B cell (primary cell): ENCODE results near the gene DENND10. TPM values are rescaled to one million over a fixed set of nuclear protein-coding genes. Genes with fewer than 3 reads are reported as not detected.

ENCODE experiments used
- ATAC-seq: fragments of 200-7000 bp; cut with Tn5 transposase; one replicate; pipeline ENCODE4 v1.10.0; 2021; ENCODE audit warnings: low read depth, mild to moderate bottlenecking, moderate number of reproducible peaks, moderate library complexity
- CTCF ChIA-PET: fragments of 350-600 bp; sonication (Branson Sonifier 250); formaldehyde crosslinking; loops from one replicate; lab custom pipeline; 2021; ENCODE audit warnings: antibody characterized with exemption, inconsistent platforms; lab: Charles Lee
- POLR2A ChIA-PET: fragments of 350-600 bp; sonication (Branson Sonifier 250); formaldehyde crosslinking; loops from one replicate; lab custom pipeline; 2021; ENCODE audit warnings: antibody characterized with exemption; lab: Charles Lee
- DNase-seq: peaks from one replicate; pipeline ENCODE4 v3.0.0; 2013
- H2AFZ ChIP-seq: 2 replicates; pipeline ENCODE4 v1.6.1; 2012; ENCODE audit warnings: mild to moderate bottlenecking, low read depth, low read length; ENCODE audit not compliant: insufficient read depth, poor library complexity, severe bottlenecking
- H3K27ac ChIP-seq, 2 donors: 1 replicate in 1 of 2; 2 replicates in 1 of 2; pipeline ENCODE4 v1.5.1; 2012 to 2013; ENCODE audit warnings: low read length in 2 of 2, mild to moderate bottlenecking in 2 of 2, moderate library complexity in 1 of 2
- H3K27me3 ChIP-seq, 4 experiments: fragments of 200-600 bp in 1 of 4; sonication (generic) in 1 of 4; replicated peaks in 1 of 4; 1 replicate in 2 of 4; 2 replicates in 2 of 4; pipeline versions ENCODE4 v1.6.1 to v1.7.0; 2013 to 2016; ENCODE audit warnings: low read length in 3 of 4, mild to moderate bottlenecking in 2 of 4, mixed read lengths in 1 of 4, moderate library complexity in 1 of 4; ENCODE audit not compliant: insufficient read depth in 4 of 4, control insufficient read depth in 3 of 4; ENCODE audit errors: control extremely low read depth in 1 of 4
- H3K36me3 ChIP-seq, 2 experiments: replicated peaks in 1 of 2; 1 replicate in 1 of 2; 2 replicates in 1 of 2; pipeline versions ENCODE4 v1.6.1 to v1.7.1; 2013; ENCODE audit warnings: low read length in 1 of 2; ENCODE audit not compliant: insufficient read depth in 2 of 2, control insufficient read depth in 1 of 2; ENCODE audit errors: control extremely low read depth in 1 of 2, extremely low read depth in 1 of 2
- H3K4me1 ChIP-seq, 2 donors: fragments of 200-600 bp in 1 of 2; sonication (generic) in 1 of 2; 1 replicate in 1 of 2; 2 replicates in 1 of 2; pipeline versions ENCODE4 v1.5.1 to v1.6.1; 2013 to 2017; ENCODE audit warnings: low read length in 2 of 2; ENCODE audit not compliant: control insufficient read depth in 2 of 2, insufficient read depth in 2 of 2
- H3K4me2 ChIP-seq: replicated peaks from 2 replicates; pipeline ENCODE3; 2012; ENCODE audit warnings: mild to moderate bottlenecking, low read depth, low read length; ENCODE audit not compliant: poor library complexity, severe bottlenecking
- H3K4me3 ChIP-seq, 5 experiments: fragments of 200-600 bp in 1 of 5; sonication (generic) in 1 of 5; 1 replicate in 3 of 5; 2 replicates in 2 of 5; pipeline versions ENCODE4 v1.5.1 to v1.7.0; 2011 to 2016; ENCODE audit warnings: low read length in 4 of 5, mild to moderate bottlenecking in 4 of 5, low read depth in 2 of 5, control low read depth in 1 of 5, moderate library complexity in 1 of 5; ENCODE audit not compliant: insufficient read depth in 1 of 5; ENCODE audit errors: control extremely low read depth in 1 of 5, extremely low read depth in 1 of 5
- H3K79me2 ChIP-seq: fragments of 200-600 bp; sonication (generic); one replicate; pipeline ENCODE4 v1.6.0; 2016; ENCODE audit warnings: low read length; ENCODE audit not compliant: control insufficient read depth, insufficient read depth
- H3K9ac ChIP-seq: fragments of 200-600 bp; sonication (generic); 2 replicates; pipeline ENCODE4 v1.6.1; 2017; ENCODE audit warnings: mild to moderate bottlenecking, low read length, moderate library complexity
- H3K9me3 ChIP-seq, 3 donors: one replicate each; pipeline versions ENCODE4 v1.6.1 to v1.7.1; 2013; ENCODE audit warnings: low read length in 2 of 3; ENCODE audit not compliant: control insufficient read depth in 2 of 3, insufficient read depth in 1 of 3; ENCODE audit errors: control extremely low read depth in 1 of 3
- H4K20me1 ChIP-seq: 2 replicates; pipeline ENCODE4 v1.6.0; 2012; ENCODE audit warnings: mild to moderate bottlenecking, low read length; ENCODE audit not compliant: insufficient read depth, control insufficient read depth, poor library complexity, severe bottlenecking
- H3K27ac Mint-ChIP-seq: one replicate; pipeline ENCODE4 v1.8.0; 2021; ENCODE audit warnings: mixed read lengths
- H3K27me3 Mint-ChIP-seq: one replicate; pipeline ENCODE4 v1.8.0; 2021; ENCODE audit warnings: mixed read lengths
- H3K4me1 Mint-ChIP-seq: one replicate; pipeline ENCODE4 v1.8.0; 2021; ENCODE audit warnings: mixed read lengths
- H3K4me3 Mint-ChIP-seq: one replicate; pipeline ENCODE4 v1.8.0; 2021; ENCODE audit warnings: mixed read lengths
- H3K9me3 Mint-ChIP-seq: one replicate; pipeline ENCODE4 v1.8.0; 2022; ENCODE audit warnings: mixed read lengths; ENCODE audit not compliant: insufficient read depth
- EZH2 ChIP-seq: IDR thresholded peaks from 2 replicates; pipeline ENCODE4 v1.6.1; 2012; ENCODE audit warnings: borderline replicate concordance, low read depth, mild to moderate bottlenecking, moderate library complexity, low read length; ENCODE audit not compliant: insufficient read depth, poor library complexity, severe bottlenecking
- WGBS: methylation state at CpG from one replicate; pipeline ENCODE4 v1.1.5; 2013; ENCODE audit warnings: missing lambda C conversion rate; ENCODE audit not compliant: insufficient coverage; 5-methylcytosine and 5-hydroxymethylcytosine counted together
- intact Hi-C: fragments of 100-400 bp; cut with micrococcal nuclease; formaldehyde crosslinking; loops from one replicate; pipeline ENCODE4 v1.10.0; 2022
- polyA plus RNA-seq: library from polyadenylated mRNA; depleted of rRNA; stranded (reverse); fragments of >200 nt; gene quantifications from 2 replicates; pipeline ENCODE4 v1.2.3, GENCODE V29; 2012
- total RNA-seq, 2 donors: library from RNA; stranded (reverse); fragments of 120-200 nt in 1 of 2; gene quantifications; 1 replicate in 1 of 2; 2 replicates in 1 of 2; pipeline versions ENCODE4 v1.2.3 to v1.2.4, GENCODE V29; 2013 to 2022
- TF ChIP-seq, protein P1 (sequence below): fragments of 200-600 bp; IDR thresholded peaks from one replicate; pipeline ENCODE4 v1.8.0; 2022; ENCODE audit warnings: antibody characterized with exemption, mild to moderate bottlenecking

Gene DENND10
- total and polyA plus RNA-seq, 2 donors (not counting 1 experiment from before 2014, with no cell fraction given) = 16.6 to 24.4 TPM

DNA sequence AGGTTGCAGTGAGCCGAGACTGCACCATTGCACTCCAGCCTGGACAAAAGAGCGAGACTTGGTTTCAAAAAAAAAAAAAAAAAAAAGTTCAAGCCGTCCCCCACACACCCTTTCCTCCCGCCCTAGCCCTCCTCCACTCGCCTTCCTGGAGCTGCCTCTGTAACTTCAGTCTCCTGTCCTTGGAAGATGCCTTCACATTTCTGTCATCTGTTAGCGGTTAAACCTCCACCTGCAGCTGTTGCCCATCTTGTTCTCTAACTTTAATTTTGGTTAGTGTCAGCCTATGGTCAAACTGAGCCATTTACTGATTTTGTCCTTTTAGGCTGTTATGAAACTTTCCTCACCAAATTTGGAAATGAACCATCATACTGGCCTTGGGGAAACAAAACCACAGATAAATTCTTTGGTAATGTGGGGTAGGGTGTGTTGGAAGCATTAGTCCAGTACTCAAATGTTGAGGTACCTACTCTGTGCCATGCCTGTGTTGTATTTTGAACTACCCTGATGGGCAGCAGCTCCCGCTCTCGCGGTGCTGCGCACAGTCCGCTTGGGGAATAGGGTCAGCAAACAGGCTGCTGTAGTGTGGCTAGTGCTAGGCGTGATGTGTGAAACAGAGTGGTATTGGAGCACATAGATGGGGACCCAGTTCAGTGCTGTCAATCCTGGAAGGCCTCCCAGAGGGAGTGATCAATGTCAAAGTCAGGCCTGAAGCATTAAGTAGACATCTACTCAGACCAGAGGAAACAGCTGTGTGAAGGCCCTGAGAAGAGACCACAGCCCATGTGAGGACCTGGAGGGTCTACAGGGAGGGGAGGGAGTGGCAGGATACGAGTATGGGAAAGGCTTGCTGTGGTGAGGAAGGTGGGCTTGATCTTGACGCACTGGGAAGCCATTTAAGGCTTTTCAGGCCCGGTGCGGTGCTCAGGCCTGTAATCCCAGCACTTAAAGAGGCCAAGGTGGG, 34.7 kb downstream of the DENND10 start:
- peaks cover 0 to 2% of the 10 kb centered on the region in 2 experiments for H3K36me3 ChIP-seq
- Mint-ChIP-seq H3K9me3 (no peaks in the 10 kb centered on the region), H3K4me3 (no peak overlapping the region), H3K4me1 (peaks cover 4% of the 10 kb centered on the region), H3K27ac (no peak overlapping the region), H3K27me3 (no peaks in the 10 kb centered on the region)
- ATAC-seq = no peak
- no peaks in the 10 kb centered on the region for H3K4me1 ChIP-seq
- H3K27ac ChIP-seq = no peak overlapping the region
- CTCF ChIA-PET = interaction anchor here (0.9 to 1.1 kb wide), 4 partner anchors 61 to 405 kb away, joined by 3 to 5 read pairs (median 4); partner anchors contain the start of gene RGS10
- no peak for DNase-seq
- no peaks in the 10 kb centered on the region for H3K9me3 ChIP-seq
- intact Hi-C loops = loop anchor here (2.0 kb wide), 1 partner anchor 404 kb away; the partner anchor contains the start of gene RGS10
- TF ChIP-seq, protein P1, sequence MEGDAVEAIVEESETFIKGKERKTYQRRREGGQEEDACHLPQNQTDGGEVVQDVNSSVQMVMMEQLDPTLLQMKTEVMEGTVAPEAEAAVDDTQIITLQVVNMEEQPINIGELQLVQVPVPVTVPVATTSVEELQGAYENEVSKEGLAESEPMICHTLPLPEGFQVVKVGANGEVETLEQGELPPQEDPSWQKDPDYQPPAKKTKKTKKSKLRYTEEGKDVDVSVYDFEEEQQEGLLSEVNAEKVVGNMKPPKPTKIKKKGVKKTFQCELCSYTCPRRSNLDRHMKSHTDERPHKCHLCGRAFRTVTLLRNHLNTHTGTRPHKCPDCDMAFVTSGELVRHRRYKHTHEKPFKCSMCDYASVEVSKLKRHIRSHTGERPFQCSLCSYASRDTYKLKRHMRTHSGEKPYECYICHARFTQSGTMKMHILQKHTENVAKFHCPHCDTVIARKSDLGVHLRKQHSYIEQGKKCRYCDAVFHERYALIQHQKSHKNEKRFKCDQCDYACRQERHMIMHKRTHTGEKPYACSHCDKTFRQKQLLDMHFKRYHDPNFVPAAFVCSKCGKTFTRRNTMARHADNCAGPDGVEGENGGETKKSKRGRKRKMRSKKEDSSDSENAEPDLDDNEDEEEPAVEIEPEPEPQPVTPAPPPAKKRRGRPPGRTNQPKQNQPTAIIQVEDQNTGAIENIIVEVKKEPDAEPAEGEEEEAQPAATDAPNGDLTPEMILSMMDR = no peak
- no peak for TF ChIP-seq EZH2
- H3K79me2 ChIP-seq = no peaks in the 10 kb centered on the region
- H2AFZ ChIP-seq = no peak overlapping the region
- POLR2A ChIA-PET = no interaction called here
- no peaks in the 10 kb centered on the region for H3K27me3 ChIP-seq
- H4K20me1 ChIP-seq = no peaks in the 10 kb centered on the region
- H3K4me2 ChIP-seq = no peak overlapping the region
- H3K4me3 ChIP-seq = no peak overlapping the region
- 97% methylated on average over 15 of the region's 16 CpGs for WGBS
- H3K9ac ChIP-seq = no peak overlapping the region
